Heart left ventricle (tissue), 13 donors: ENCODE results near the gene UBQLN3.

Source experiments
- POLR2A ChIP-seq, 2 donors: fragments of 450-650 bp; IDR thresholded peaks; one replicate each; pipeline ENCODE4 v1.6.1; 2017; ENCODE audit warnings: antibody characterized with exemption in 2 of 2, mild to moderate bottlenecking in 2 of 2, moderate library complexity in 2 of 2
- TF ChIP-seq, protein P1 (sequence below), 12 donors: fragments of 200-600 bp; sonication (generic) in 4 of 12; IDR thresholded peaks; one replicate each; pipeline versions ENCODE4 v1.5.0 to v1.8.0; 2018 to 2022; ENCODE audit warnings: antibody characterized with exemption in 12 of 12, mild to moderate bottlenecking in 5 of 12
- donor health status: ischemic (EF 13 %, LVEDD 7.1; RV severe dilation, severe dysfunction).
- donor health status: DM: no; HTN: yes; CAD: no.
- donor health status: DM: no; HTN: no; CAD: no.
- donor health status: ischemic (EF 25% LVEDD 6.9; RV normal size, moderate dysfunction).
- donor health status: ischemic (EF 25% LVEDD 5.7; RV mildly dilated, moderate dysfunction).
- donor health status: ischemic (EF 35%, LVEDD 5.7; RV mildly dilated, moderate dysfunction).
- donor health status: nonischemic (EF 11% LVEDD 7.7; RV severe dilation, severe dysfunction).
- donor health status: DM: yes; HTN: yes; CAD: no.
- donor health status: PGD.
- donor health status: ischemic (EF 29% LVEDD 5.4; RV normal size, mild dysfunction).
- donor health status: nonischemic (EF 23%, LVEDD 6.1; RV moderate dilation, normal function).

GRCh38 chr11:5534046-5534445 is 24.3 kb upstream of the UBQLN3 start:
- TF ChIP-seq, protein P1, sequence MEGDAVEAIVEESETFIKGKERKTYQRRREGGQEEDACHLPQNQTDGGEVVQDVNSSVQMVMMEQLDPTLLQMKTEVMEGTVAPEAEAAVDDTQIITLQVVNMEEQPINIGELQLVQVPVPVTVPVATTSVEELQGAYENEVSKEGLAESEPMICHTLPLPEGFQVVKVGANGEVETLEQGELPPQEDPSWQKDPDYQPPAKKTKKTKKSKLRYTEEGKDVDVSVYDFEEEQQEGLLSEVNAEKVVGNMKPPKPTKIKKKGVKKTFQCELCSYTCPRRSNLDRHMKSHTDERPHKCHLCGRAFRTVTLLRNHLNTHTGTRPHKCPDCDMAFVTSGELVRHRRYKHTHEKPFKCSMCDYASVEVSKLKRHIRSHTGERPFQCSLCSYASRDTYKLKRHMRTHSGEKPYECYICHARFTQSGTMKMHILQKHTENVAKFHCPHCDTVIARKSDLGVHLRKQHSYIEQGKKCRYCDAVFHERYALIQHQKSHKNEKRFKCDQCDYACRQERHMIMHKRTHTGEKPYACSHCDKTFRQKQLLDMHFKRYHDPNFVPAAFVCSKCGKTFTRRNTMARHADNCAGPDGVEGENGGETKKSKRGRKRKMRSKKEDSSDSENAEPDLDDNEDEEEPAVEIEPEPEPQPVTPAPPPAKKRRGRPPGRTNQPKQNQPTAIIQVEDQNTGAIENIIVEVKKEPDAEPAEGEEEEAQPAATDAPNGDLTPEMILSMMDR (IDR thresholded peaks at IDR 0.05), result no peak
- no peak for TF ChIP-seq POLR2A (IDR thresholded peaks at IDR 0.05)
